Panc1 (cell line): Measurements from ENCODE around the gene AGAP1.

Experiments used
- TCF7L2 ChIP-seq: IDR thresholded peaks from 2 replicates; pipeline ENCODE4 v1.6.1; 2011; ENCODE audit warnings: mild to moderate bottlenecking, low read depth, low read length, inconsistent platforms
- TF ChIP-seq, protein P1 (sequence below): fragments of 450-650 bp; IDR thresholded peaks from 2 replicates; pipeline ENCODE4 v1.5.1; 2017; ENCODE audit warnings: mild to moderate bottlenecking

DNA sequence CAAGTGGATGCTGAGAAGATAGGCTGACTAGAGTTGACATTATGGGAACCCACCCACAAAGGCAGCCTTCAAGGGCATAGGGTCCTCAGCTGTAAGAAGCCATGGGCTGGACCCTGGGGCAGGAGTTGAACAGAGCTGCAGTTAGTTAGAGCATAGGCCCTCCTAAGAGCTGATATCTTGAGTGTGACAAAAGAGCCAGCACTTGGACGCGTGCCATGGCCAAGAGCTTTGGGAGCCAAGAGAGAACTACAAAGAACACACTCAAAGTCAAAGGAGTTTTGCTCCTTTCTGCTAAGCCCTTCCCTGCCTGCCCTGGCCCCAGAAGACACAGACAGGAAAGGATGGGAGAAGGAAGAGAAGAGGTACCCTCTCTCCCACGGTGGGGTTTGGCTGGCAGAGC is 29.9 kb upstream of the AGAP1 start:
- TF ChIP-seq, protein P1, sequence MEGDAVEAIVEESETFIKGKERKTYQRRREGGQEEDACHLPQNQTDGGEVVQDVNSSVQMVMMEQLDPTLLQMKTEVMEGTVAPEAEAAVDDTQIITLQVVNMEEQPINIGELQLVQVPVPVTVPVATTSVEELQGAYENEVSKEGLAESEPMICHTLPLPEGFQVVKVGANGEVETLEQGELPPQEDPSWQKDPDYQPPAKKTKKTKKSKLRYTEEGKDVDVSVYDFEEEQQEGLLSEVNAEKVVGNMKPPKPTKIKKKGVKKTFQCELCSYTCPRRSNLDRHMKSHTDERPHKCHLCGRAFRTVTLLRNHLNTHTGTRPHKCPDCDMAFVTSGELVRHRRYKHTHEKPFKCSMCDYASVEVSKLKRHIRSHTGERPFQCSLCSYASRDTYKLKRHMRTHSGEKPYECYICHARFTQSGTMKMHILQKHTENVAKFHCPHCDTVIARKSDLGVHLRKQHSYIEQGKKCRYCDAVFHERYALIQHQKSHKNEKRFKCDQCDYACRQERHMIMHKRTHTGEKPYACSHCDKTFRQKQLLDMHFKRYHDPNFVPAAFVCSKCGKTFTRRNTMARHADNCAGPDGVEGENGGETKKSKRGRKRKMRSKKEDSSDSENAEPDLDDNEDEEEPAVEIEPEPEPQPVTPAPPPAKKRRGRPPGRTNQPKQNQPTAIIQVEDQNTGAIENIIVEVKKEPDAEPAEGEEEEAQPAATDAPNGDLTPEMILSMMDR, result no peak
- TF ChIP-seq TCF7L2, result no peak
